ENCODE measurements around the gene KCNMB2.

DNA sequence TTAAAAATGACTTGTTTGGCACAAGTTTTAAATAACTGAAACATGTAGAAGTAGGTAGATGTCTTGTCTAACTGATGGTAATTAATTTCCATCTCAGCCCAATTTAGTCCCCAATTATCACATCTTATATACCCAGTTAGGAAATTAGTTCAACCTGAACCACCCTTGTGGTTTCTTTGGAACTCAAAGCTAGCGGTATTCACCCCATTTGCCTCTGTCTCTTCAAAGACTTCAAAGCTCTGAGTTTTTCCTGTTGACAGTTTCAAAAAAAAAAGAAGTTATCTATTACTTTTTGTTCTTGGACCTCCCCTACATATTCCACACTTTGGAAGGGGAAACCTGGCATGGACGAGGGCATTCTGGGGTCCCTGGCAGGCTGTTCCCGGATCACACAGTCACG, 236.5 kb downstream of the KCNMB2 start:
- TF ChIP-seq CTCF (IDR thresholded peaks at IDR 0.05) (no peak), RAD21 (IDR thresholded peaks at IDR 0.05; ENCODE audit: low read length) (no peak), FOXM1 (IDR thresholded peaks at IDR 0.05; ENCODE audit: low read depth) (no peak), EP300 (IDR thresholded peaks at IDR 0.05; ENCODE audit: borderline replicate concordance in 1 of 2, low read depth in 1 of 2, low read length in 1 of 2) (no peak), TAF1 (IDR thresholded peaks at IDR 0.05; ENCODE audit: borderline replicate concordance, low read depth, low read length) (no peak), EZH2phosphoT487 (IDR thresholded peaks at IDR 0.05; ENCODE audit: borderline replicate concordance, low read depth) (no peak), POLR2AphosphoS5 (IDR thresholded peaks at IDR 0.05; ENCODE audit: low read depth, low read length) (no peak), GABPA (IDR thresholded peaks at IDR 0.05; ENCODE audit: low read depth) (no peak), SMC3 (IDR thresholded peaks at IDR 0.05; ENCODE audit: low read depth, low read length) (no peak), USF2 (IDR thresholded peaks at IDR 0.05; ENCODE audit: borderline replicate concordance, low read depth, low read length) (no peak), ELF1 (IDR thresholded peaks at IDR 0.05) (no peak)
- TF ChIP-seq, protein P1, sequence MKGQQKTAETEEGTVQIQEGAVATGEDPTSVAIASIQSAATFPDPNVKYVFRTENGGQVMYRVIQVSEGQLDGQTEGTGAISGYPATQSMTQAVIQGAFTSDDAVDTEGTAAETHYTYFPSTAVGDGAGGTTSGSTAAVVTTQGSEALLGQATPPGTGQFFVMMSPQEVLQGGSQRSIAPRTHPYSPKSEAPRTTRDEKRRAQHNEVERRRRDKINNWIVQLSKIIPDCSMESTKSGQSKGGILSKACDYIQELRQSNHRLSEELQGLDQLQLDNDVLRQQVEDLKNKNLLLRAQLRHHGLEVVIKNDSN (IDR thresholded peaks at IDR 0.05; ENCODE audit: borderline replicate concordance, low read depth): no peak

Measured in SK-N-SH (cell line).